GM18508 (cell line): ENCODE results near the gene C14orf39.
"Not testable (repeated sequence)": the region's sequence is repeated elsewhere in the genome, so short reads cannot be mapped to it uniquely, and the experiment has no call there.

Experiments
- ATAC-seq: cut with Tn5 transposase; IDR thresholded peaks from one replicate; pipeline ENCODE4 v1.9.1; 2021; ENCODE audit warnings: moderate number of reproducible peaks; ENCODE audit not compliant: insufficient read depth, unreplicated experiment

Gene C14orf39

DNA sequence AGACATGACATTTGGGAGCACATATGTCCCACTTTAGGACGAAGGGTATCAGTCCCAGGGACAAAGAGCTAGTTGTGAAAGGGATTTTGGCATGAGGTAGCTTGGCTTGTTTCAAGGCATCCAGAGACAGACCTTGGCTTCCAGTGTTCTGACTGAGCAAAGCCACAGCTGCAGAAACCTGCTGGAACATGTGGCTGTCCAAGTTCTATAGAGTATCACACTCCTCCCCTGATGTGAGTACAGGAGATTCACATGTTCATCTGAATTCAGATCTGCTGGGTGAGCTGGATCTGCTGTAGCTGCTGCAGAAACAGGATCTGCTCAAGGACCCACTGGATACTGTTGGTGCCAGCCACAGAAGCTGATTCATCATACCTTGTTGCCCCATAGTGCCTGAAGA, 10.1 kb upstream of the C14orf39 start:
- ATAC-seq: no peak

- no peak for ATAC-seq
Measured at GRCh38 chr14:60490270-60490669, 4.4 kb upstream of the C14orf39 start.

- ATAC-seq: no peak
Measured at GRCh38 chr14:60488175-60488574, 2.3 kb upstream of the C14orf39 start.

- no peak for ATAC-seq
Measured at GRCh38 chr14:60487211-60487610, 1.3 kb upstream of the C14orf39 start.

DNA sequence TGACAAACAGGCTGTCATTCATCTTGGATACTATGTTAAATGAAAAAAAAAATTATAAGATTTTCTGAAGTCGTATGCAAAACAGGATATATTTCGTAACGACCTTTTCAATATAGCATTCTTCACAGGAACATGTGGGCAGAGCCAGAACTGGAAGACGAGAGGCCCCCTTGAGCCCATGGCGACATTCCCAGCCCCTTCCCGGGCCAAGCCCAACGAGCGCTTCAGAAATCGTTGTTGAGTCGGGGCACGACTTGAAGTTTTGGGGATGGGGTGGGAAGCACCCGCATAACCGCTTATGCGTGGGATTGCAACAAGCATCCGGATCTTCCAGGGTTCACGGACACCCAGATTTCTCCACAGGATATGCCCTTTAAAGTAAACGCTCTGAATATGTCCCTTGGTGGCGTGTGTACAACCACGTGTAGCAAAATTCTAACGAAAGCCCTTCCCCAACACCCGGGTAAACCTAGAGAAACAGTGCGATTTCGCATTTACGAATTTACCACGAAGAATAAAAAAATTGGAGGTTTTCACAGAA, 736 bp downstream of the C14orf39 start:
- ATAC-seq: no peak

- ATAC-seq: no peak
Measured at GRCh38 chr14:60482743-60483142, 3.1 kb downstream of the C14orf39 start.

DNA sequence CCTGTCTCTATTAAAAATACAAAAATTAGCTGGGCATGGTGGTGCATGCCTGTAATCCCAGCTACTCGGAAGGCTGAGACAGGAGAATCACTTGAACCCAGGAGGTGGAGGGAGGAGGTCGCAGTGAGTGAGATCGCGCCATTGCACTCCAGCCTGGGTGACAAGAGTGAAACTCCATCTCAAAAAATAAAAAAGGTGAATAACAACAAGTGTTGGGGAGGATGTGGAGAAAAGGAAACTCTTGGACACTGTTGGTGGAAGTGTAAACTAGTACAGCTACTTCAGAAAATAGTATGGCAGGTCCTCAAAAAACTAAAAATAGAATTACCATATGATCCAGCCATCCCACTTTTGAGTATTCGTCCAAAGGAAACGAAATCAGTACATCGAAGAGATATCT, 5.6 kb downstream of the C14orf39 start:
- not testable (repeated sequence) for ATAC-seq

- no peak for ATAC-seq
Measured at GRCh38 chr14:60455875-60456274, 30.0 kb downstream of the C14orf39 start.

DNA sequence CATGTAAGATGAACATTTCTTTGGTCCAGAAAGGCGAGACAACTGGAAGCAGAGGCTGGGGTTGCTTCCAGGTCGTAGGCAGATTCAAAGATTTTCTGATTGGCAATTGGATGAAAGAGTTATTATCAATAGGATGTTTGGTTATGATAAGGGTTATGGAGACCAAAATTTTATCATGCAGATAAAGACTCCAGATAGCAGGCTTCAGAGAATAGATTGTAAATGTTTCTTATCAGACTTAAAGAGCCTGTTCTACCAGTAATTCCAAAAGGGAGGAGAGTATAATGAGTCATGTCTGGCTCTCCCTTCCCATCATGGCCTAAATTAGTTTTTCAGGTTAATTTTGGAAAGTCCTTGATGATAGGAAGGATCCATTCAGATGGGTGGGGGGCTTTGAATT, 55.6 kb downstream of the C14orf39 start:
- ATAC-seq: no peak

DNA sequence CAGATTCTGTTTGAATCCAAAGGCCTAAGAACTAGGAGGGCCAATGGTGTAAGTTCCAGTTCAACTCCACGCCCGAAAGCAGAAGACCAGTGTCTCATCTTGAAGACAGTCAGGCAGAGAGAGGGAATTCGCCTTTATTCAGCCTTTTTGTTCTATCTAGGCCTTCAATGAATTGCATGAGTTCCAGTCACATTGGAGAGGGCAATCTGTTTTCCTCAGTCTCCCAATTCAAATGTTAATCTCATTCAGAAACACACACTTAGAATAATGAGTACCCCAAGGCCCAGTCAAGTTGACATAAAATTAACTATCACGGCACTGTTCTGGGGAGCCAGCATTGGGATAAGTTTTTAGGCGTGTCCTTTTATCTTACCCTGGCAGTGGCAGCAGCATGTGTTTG, 65.8 kb downstream of the C14orf39 start:
- no peak for ATAC-seq

DNA sequence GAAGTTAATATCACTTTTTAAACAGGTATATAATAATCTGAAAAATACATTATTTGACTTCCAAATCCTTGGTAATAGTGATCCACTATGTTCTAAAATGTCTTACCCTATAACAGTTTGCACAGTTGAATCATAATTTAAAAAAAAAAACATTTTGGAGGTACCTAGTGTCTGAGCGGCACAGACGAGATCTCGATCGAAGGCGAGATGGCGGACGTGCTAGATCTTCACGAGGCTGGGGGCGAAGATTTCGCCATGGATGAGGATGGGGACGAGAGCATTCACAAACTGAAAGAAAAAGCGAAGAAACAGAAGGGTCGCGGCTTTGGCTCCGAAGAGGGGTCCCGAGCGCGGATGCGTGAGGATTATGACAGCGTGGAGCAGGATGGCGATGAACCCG, 88.3 kb downstream of the C14orf39 start:
- ATAC-seq: not testable (repeated sequence)

DNA sequence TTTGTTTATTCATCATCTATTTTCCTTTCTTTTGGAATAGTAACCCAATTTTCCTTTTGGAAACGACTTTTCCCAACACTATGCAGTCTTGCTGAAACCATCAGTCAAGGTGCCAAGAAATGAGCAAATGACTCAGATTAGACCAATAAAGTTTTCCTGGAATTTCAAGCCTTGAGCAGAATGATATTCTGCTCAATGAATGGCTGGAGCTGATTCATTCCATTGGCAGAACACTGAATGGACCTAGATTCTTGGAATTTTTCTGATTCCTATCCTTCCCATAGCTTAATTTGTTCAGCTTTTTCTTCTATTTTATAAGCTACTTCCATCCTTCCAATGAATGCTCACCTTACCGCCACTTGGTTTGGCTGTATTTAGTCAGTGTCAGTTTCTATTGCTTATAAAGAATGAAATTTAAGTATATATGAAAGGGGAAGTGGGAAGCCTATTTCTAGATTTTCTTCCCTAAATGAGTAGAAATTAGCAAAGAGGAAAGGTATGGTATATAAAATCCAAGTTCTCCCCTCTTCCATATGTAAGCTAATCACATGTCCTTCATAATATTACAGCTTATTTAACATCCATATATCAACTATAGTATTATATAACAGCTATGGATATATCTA, 89.0 kb downstream of the C14orf39 start:
- no peak for ATAC-seq
